PC-3 (cell line): ENCODE results near the gene TMEM242. TPM values are rescaled to one million over a fixed set of nuclear protein-coding genes. Genes with fewer than 3 reads are reported as not detected.

Experiments
- ATAC-seq: fragments of 200-7000 bp; cut with Tn5 transposase; 2 replicates; pipeline ENCODE4 v1.9.1; 2020; ENCODE audit warnings: mild to moderate bottlenecking, moderate library complexity
- BruUV-seq: library from RNA; stranded (reverse); fragments of 400-500 nt; replicated peaks from 2 replicates; lab custom pipeline; 2021; lab: Mats Ljungman, UMichigan
- CTCF ChIA-PET: fragments of 300-600 bp; sonication (Branson Sonifier 250); formaldehyde crosslinking; loops from one replicate; lab custom pipeline; 2022; ENCODE audit warnings: antibody characterized with exemption; lab: Charles Lee
- POLR2A ChIA-PET: fragments of 300-600 bp; sonication (Branson Sonifier 250); formaldehyde crosslinking; loops from one replicate; lab custom pipeline; 2022; ENCODE audit warnings: antibody characterized with exemption; ENCODE audit not compliant: unreplicated experiment; lab: Charles Lee
- DNase-seq: peaks from one replicate; pipeline ENCODE4 v3.0.0-alpha.2; 2015
- H2AFZ ChIP-seq: fragments of 300-600 bp; sonication (generic); 2 replicates; pipeline ENCODE4 v1.6.0; 2016; ENCODE audit warnings: antibody characterized with exemption, low read length
- H3F3A ChIP-seq: fragments of 300-600 bp; sonication (generic); one replicate; pipeline ENCODE4 v1.6.0; 2017; ENCODE audit warnings: antibody characterized with exemption, low read length, control low read depth, mild to moderate bottlenecking; ENCODE audit not compliant: unreplicated experiment
- H3K27ac ChIP-seq: fragments of 300-600 bp; sonication (generic); 2 replicates; pipeline ENCODE4 v1.5.1; 2016; ENCODE audit warnings: mild to moderate bottlenecking, low read length
- H3K27me3 ChIP-seq: fragments of 300-600 bp; sonication (generic); 2 replicates; pipeline ENCODE4 v1.6.1; 2016; ENCODE audit warnings: low read length, mixed read lengths
- H3K36me3 ChIP-seq: fragments of 300-600 bp; sonication (generic); 2 replicates; pipeline ENCODE4 v1.6.1; 2016; ENCODE audit warnings: low read depth, mixed run types, low read length, mixed read lengths
- H3K4me1 ChIP-seq: fragments of 300-600 bp; sonication (generic); 2 replicates; pipeline ENCODE4 v1.5.1; 2016; ENCODE audit warnings: low read length; ENCODE audit not compliant: insufficient read depth
- H3K4me2 ChIP-seq: fragments of 300-600 bp; sonication (generic); 2 replicates; pipeline ENCODE4 v1.6.0; 2016; ENCODE audit warnings: low read length
- H3K4me3 ChIP-seq: fragments of 300-600 bp; sonication (generic); 2 replicates; pipeline ENCODE4 v1.5.1; 2016; ENCODE audit warnings: mild to moderate bottlenecking, low read length, mixed read lengths
- H3K79me2 ChIP-seq: fragments of 300-600 bp; sonication (generic); 2 replicates; pipeline ENCODE4 v1.6.1; 2017; ENCODE audit warnings: low read length, mixed read lengths
- H3K9ac ChIP-seq: fragments of 300-600 bp; sonication (generic); 2 replicates; pipeline ENCODE4 v1.6.0; 2016; ENCODE audit warnings: mild to moderate bottlenecking, low read length
- H3K9me2 ChIP-seq: fragments of 300-600 bp; sonication (generic); replicated peaks from 2 replicates; pipeline ENCODE4 v1.6.1; 2016; ENCODE audit warnings: mixed run types, low read length, mixed read lengths
- H3K9me3 ChIP-seq: fragments of 300-600 bp; sonication (generic); 2 replicates; pipeline ENCODE4 v1.6.1; 2016; ENCODE audit warnings: low read length, mixed read lengths
- H4K20me1 ChIP-seq: fragments of 300-600 bp; sonication (generic); 2 replicates; pipeline ENCODE4 v1.6.1; 2016; ENCODE audit warnings: low read length, mixed read lengths
- CTCF ChIP-seq: fragments of 300-600 bp; sonication (generic); conservative IDR thresholded peaks from 2 replicates; pipeline ENCODE4 v1.5.1; 2017; ENCODE audit warnings: antibody characterized with exemption, low read depth, mild to moderate bottlenecking, low read length
- EZH2 ChIP-seq: fragments of 300-600 bp; sonication (generic); IDR thresholded peaks from one replicate; pipeline ENCODE4 v1.6.1; 2017; ENCODE audit warnings: antibody characterized with exemption, mild to moderate bottlenecking, low read length; ENCODE audit not compliant: unreplicated experiment
- EZH2phosphoT487 ChIP-seq: fragments of 300-600 bp; sonication (generic); IDR thresholded peaks from 2 replicates; pipeline ENCODE4 v1.6.1; 2018; ENCODE audit warnings: mild to moderate bottlenecking, antibody characterized with exemption, low read length, borderline replicate concordance
- intact Hi-C: fragments of 100-400 bp; cut with micrococcal nuclease; formaldehyde crosslinking; loops from 2 replicates; pipeline ENCODE4 v1.9.0; 2023
- total RNA-seq: library from RNA; depleted of rRNA; stranded (reverse); fragments of >200 nt; gene quantifications from 2 replicates; pipeline ENCODE4 v1.2.3, GENCODE V29; 2014

TMEM242 gene
- total RNA-seq, 1 experiment from 2014 or later: 7.9 TPM

GRCh38 chr6:157263881-157264397 is 59.4 kb downstream of the TMEM242 start:
- Histone ChIP-seq H3K4me1 (no peaks in the 10 kb centered on the region), H3F3A (no peaks in the 10 kb centered on the region), H3K9me2 (no peaks in the 10 kb centered on the region), H4K20me1 (no peaks in the 10 kb centered on the region), H3K27me3 (no peaks in the 10 kb centered on the region), H3K4me3 (no peak overlapping the region), H3K4me2 (no peak overlapping the region), H3K36me3 (no peaks in the 10 kb centered on the region), H3K9me3 (no peaks in the 10 kb centered on the region), H3K27ac (no peak overlapping the region), H3K79me2 (no peaks in the 10 kb centered on the region), H2AFZ (no peak overlapping the region), H3K9ac (no peak overlapping the region)
- no peak for DNase-seq
- ATAC-seq: no peak
- POLR2A ChIA-PET: no interaction called here
- intact Hi-C loops: no loop called here
- TF ChIP-seq EZH2phosphoT487 (no peak), CTCF (no peak), EZH2 (no peak)
- BruUV-seq: no TSS peak
- CTCF ChIA-PET: no interaction called here

- intact Hi-C loops: no loop called here
- H3K9me2 ChIP-seq: no peaks in the 10 kb centered on the region
- no peak overlapping the region for H3K27ac ChIP-seq
- no peaks in the 10 kb centered on the region for H3K79me2 ChIP-seq
- ChIA-PET POLR2A (no interaction called here), CTCF (no interaction called here)
- no peak overlapping the region for H3K4me3 ChIP-seq
- H3K9me3 ChIP-seq: no peaks in the 10 kb centered on the region
- H3K4me2 ChIP-seq: no peak overlapping the region
- H2AFZ ChIP-seq: no peak overlapping the region
- H3K27me3 ChIP-seq: no peaks in the 10 kb centered on the region
- ATAC-seq (no peak), DNase-seq (no peak)
- no TSS peak for BruUV-seq
- H3F3A ChIP-seq: no peaks in the 10 kb centered on the region
- H4K20me1 ChIP-seq: no peaks in the 10 kb centered on the region
- H3K36me3 ChIP-seq: no peaks in the 10 kb centered on the region
- H3K9ac ChIP-seq: no peak overlapping the region
- H3K4me1 ChIP-seq: no peaks in the 10 kb centered on the region
- TF ChIP-seq EZH2phosphoT487 (no peak), EZH2 (no peak), CTCF (no peak)
Measured at GRCh38 chr6:157263146-157263545, 60.2 kb downstream of the TMEM242 start.

GRCh38 chr6:157261606-157262005 is 61.7 kb downstream of the TMEM242 start:
- no peak for ATAC-seq
- Histone ChIP-seq H3K4me2 (no peak overlapping the region), H3K27me3 (no peaks in the 10 kb centered on the region), H3K79me2 (no peaks in the 10 kb centered on the region), H3K9me3 (no peaks in the 10 kb centered on the region), H3K4me3 (no peak overlapping the region), H4K20me1 (no peaks in the 10 kb centered on the region), H3K9me2 (no peaks in the 10 kb centered on the region), H3K9ac (no peak overlapping the region), H3F3A (no peaks in the 10 kb centered on the region), H2AFZ (no peak overlapping the region), H3K4me1 (no peaks in the 10 kb centered on the region), H3K36me3 (no peaks in the 10 kb centered on the region), H3K27ac (no peak overlapping the region)
- POLR2A ChIA-PET: no interaction called here
- no peak for DNase-seq
- TF ChIP-seq CTCF (no peak), EZH2phosphoT487 (no peak), EZH2 (no peak)
- BruUV-seq: no TSS peak
- intact Hi-C loops: no loop called here
- CTCF ChIA-PET: no interaction called here
